ENCODE data around the gene MEIOSIN. TPM values are rescaled to one million over a fixed set of nuclear protein-coding genes. Genes with fewer than 3 reads are reported as not detected.

MEIOSIN gene
- total RNA-seq, 2 experiments from 2014 or later, result not detected

DNA sequence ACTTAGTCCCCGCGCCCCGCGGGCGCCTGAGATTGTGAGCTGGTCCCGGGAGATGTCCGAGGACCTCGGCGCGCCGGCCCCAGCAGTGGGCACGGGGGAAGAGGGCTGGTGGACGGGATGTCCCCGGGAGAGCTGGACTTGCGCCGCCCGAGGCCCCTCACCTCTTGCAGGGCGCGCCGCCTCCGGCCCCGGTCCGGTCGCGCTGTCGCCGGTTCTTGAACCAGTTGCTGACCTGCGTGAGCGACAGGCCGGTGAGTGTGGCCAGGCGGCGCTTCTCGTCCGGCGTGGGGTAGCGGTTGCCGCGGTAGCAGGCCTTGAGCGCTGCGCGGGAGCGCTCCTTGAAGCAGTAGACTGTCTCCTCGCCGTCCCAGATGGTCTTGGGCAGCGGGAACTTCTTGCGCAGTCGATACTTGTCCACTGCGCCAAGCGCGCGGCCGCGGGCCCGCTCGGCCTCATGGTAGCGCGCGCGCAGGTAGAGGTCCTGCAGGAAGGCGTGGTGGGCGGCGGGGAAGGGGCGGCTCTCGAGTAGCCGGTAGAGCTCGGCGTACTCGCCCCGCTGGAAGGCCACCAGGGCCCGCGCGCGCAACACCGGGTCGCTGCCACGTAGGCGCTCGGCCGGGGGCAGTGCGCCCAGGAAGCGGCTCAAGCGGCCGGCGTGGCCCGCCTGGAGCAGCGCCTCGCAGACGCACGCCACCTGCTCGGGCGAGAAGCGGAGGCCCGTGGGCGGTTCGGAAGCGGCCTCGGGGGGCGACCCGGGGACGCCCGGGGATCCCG lies 34.8 kb downstream of the MEIOSIN start:
- Mint-ChIP-seq H3K4me3 (peak overlapping the region; percentile 60), H3K4me1 (ENCODE audit: low read depth) (peaks cover 10% of the 10 kb centered on the region), H3K36me3 (peaks cover 3% of the 10 kb centered on the region), H3K27me3 (peaks cover 15% of the 10 kb centered on the region), H3K27ac (no peak overlapping the region), H3K9me3 (no peaks in the 10 kb centered on the region)
- ChIA-PET POLR2A (interaction anchor here (1.2 to 1.8 kb wide), 6 partner anchors 11 to 126 kb away, joined by 3 to 10 read pairs (median 4); partner anchors contain the start of genes DMWD and QPCTL), CTCF (interaction anchor here (0.8 to 6.5 kb wide), 9 partner anchors 11 to 241 kb away, joined by 3 to 121 read pairs (median 8); partner anchors contain the start of genes DMPK and FBXO46)
- peak; percentile 23 for DNase-seq
- intact Hi-C loops (cut with micrococcal nuclease), result loop anchor here (2.0 kb wide), 1 partner anchor 37 kb away; the partner anchor contains the start of gene FBXO46

DNA sequence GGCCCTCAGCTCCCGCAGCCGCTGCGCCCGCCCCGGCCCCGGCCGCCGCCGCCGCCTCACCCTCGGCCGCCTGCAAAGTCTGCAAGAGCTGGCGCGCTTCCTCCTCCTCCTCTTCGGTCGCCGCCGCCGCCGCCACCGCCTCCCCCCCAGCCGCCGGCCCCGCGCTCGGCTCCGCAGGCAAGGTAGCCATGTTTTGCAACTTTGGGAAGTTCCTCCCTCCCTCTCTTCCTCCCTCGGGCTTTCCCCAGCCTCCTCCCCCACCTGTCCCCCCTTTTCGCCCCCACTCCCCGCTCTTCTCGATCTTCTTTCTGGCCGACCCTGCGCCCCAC lies 35.4 kb downstream of the MEIOSIN start:
- Mint-ChIP-seq H3K4me3 (peak overlapping the region; percentile 78), H3K4me1 (ENCODE audit: low read depth) (peaks cover 10% of the 10 kb centered on the region), H3K27ac (peak overlapping the region; percentile 10), H3K27me3 (peaks cover 15% of the 10 kb centered on the region), H3K36me3 (peaks cover 3% of the 10 kb centered on the region), H3K9me3 (no peaks in the 10 kb centered on the region)
- intact Hi-C loops (cut with micrococcal nuclease), result loop anchor here (2.0 kb wide), 1 partner anchor 38 kb away; the partner anchor contains the start of gene FBXO46
- ChIA-PET CTCF (interaction anchor here (0.7 to 6.5 kb wide), 14 partner anchors 9 to 248 kb away, joined by 3 to 121 read pairs (median 8); partner anchors contain the start of genes DMPK, FBXO46, MYPOP and SYMPK), POLR2A (interaction anchor here (1.2 to 1.9 kb wide), 8 partner anchors 11 to 290 kb away, joined by 3 to 10 read pairs (median 4); partner anchors contain the start of genes DMWD and QPCTL)
- peak; percentile 59 for DNase-seq

DNA sequence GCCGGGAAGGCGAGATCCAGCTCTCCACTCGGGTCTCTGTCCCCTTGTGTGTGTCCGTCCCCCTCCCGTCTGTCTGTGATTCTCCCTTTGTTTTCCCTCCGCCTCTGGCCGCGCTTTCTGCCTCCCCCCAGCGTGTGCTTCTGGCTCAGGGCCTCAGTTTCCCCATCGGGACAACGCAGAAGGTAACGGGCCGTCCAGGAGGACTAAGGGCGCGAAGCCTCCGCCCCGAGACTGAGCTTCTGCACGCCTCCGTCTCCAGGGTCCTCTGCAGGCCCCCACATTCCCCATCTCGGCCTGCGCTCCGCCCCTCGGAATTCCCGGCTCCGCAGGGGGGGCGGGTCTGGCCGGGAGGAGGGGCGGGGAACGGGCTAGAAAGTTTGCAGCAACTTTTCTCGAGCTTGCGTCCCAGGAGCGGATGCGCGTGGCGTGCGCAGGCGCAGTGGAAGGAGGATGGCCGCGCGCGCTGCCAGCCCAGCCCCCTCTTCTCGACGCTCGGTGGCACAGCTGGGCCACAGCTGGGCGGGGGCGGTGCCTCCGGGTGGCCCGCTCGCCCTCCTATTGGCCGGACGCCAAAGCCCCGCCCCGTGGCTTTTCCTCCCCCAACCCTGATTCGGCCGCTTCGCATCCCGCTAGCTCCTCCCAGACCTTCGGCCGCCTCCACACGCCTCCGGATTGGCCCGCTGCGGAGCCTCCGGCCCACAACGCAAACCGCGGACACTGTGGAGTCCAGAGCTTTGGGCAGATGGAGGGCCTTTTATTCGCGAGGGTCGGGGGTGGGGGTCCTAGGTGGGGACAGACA lies 35.9 kb downstream of the MEIOSIN start, which contains the start of gene SIX5:
SIX5 (minus strand) TSS at position 269 of the 799 bp plus-strand sequence. CDS start 408 bp downstream, outside the sequence.
- Mint-ChIP-seq H3K9me3 (no peaks in the 10 kb centered on the region), H3K4me1 (ENCODE audit: low read depth) (peaks cover 10% of the 10 kb centered on the region), H3K36me3 (peaks cover 3% of the 10 kb centered on the region), H3K4me3 (peak within 1 kb of the TSS; percentile 78), H3K27me3 (peaks cover 15% of the 10 kb centered on the region), H3K27ac (peak within 1 kb of the TSS; percentile 18)
- peak; percentile 98 for DNase-seq
- POLR2A ChIA-PET, result interaction anchor here (0.7 to 1.9 kb wide), 11 partner anchors 10 to 290 kb away, joined by 3 to 10 read pairs (median 3); partner anchors contain the start of genes DMWD, IRF2BP1 and QPCTL
- intact Hi-C loops (cut with micrococcal nuclease), result loop anchor here (1.0 to 2.0 kb wide), 3 partner anchors 38 to 116 kb away; partner anchors contain the start of genes FBXO46 and SYMPK
- CTCF ChIA-PET, result interaction anchor here (0.6 to 6.5 kb wide), 36 partner anchors 9 to 290 kb away, joined by 3 to 121 read pairs (median 5); partner anchors contain the start of genes DMPK, DMWD, FBXO46 and IRF2BP1

DNA sequence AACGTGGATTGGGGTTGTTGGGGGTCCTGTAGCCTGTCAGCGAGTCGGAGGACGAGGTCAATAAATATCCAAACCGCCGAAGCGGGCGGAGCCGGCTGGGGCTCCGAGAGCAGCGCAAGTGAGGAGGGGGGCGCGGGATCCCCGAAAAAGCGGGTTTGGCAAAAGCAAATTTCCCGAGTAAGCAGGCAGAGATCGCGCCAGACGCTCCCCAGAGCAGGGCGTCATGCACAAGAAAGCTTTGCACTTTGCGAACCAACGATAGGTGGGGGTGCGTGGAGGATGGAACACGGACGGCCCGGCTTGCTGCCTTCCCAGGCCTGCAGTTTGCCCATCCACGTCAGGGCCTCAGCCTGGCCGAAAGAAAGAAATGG lies 36.6 kb downstream of the MEIOSIN start:
- H3K4me1 Mint-ChIP-seq (ENCODE audit: low read depth), result peaks cover 10% of the 10 kb centered on the region
- peak overlapping the region; percentile 18 for H3K27ac Mint-ChIP-seq
- H3K36me3 Mint-ChIP-seq, result peaks cover 3% of the 10 kb centered on the region

DNA sequence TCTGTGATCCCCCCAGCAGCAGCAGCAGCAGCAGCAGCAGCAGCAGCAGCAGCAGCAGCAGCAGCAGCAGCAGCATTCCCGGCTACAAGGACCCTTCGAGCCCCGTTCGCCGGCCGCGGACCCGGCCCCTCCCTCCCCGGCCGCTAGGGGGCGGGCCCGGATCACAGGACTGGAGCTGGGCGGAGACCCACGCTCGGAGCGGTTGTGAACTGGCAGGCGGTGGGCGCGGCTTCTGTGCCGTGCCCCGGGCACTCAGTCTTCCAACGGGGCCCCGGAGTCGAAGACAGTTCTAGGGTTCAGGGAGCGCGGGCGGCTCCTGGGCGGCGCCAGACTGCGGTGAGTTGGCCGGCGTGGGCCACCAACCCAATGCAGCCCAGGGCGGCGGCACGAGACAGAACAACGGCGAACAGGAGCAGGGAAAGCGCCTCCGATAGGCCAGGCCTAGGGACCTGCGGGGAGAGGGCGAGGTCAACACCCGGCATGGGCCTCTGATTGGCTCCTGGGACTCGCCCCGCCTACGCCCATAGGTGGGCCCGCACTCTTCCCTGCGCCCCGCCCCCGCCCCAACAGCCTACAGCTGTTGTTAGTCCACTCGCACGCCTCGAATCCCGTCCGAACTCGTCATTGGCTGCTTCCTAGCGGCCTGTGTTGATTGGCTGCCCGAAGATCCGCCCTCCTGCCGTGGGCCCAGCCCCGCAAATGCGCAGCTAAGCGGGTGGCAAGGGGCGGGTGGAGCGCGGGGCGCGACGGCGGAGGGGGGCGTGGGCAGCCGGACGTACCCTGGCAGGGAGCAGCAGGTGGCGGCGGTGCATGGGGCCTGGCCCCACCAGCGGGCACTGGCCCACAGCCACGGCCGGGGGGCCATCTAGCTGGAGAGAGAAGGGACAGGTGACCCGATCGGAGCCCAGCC lies 37.2 kb downstream of the MEIOSIN start:
- ChIA-PET CTCF (interaction anchor here (0.6 to 6.5 kb wide), 25 partner anchors 9 to 1047 kb away, joined by 3 to 121 read pairs (median 5); partner anchors contain the start of genes DMPK, DMWD, FBXO46 and MYPOP), POLR2A (interaction anchor here (0.6 to 1.9 kb wide), 5 partner anchors 25 to 292 kb away, joined by 3 to 10 read pairs (median 4); partner anchors contain the start of genes FBXO46 and QPCTL)
- peaks cover 9% of the 10 kb centered on the region for H3K27me3 Mint-ChIP-seq
- intact Hi-C loops (cut with micrococcal nuclease), result loop anchor here (1.0 kb wide), 3 partner anchors 9 to 29 kb away; no protein-coding TSS in a partner anchor
- H3K9me3 Mint-ChIP-seq, result no peaks in the 10 kb centered on the region
- H3K36me3 Mint-ChIP-seq, result peaks cover 3% of the 10 kb centered on the region
- H3K27ac Mint-ChIP-seq, result peak overlapping the region; percentile 28
- H3K4me1 Mint-ChIP-seq (ENCODE audit: low read depth), result peaks cover 10% of the 10 kb centered on the region
- H3K4me3 Mint-ChIP-seq, result peak overlapping the region; percentile 78
- peak; percentile 92 for DNase-seq

More for the DNA sequence above, 36.6 kb downstream of the MEIOSIN start:
- ChIA-PET CTCF (interaction anchor here (0.6 to 6.5 kb wide), 31 partner anchors 9 to 291 kb away, joined by 3 to 121 read pairs (median 5); partner anchors contain the start of genes DMPK, DMWD, FBXO46 and IRF2BP1), POLR2A (interaction anchor here (0.9 to 1.9 kb wide), 7 partner anchors 9 to 291 kb away, joined by 3 to 10 read pairs (median 4); partner anchors contain the start of genes FBXO46, IRF2BP1 and QPCTL)
- peaks cover 12% of the 10 kb centered on the region for H3K27me3 Mint-ChIP-seq
- DNase-seq, result no peak
- H3K4me3 Mint-ChIP-seq, result peak overlapping the region; percentile 78
- H3K9me3 Mint-ChIP-seq, result no peaks in the 10 kb centered on the region
- intact Hi-C loops (cut with micrococcal nuclease), result loop anchor here (1.0 to 2.0 kb wide), 6 partner anchors 9 to 115 kb away; partner anchors contain the start of genes FBXO46 and SYMPK

DNA sequence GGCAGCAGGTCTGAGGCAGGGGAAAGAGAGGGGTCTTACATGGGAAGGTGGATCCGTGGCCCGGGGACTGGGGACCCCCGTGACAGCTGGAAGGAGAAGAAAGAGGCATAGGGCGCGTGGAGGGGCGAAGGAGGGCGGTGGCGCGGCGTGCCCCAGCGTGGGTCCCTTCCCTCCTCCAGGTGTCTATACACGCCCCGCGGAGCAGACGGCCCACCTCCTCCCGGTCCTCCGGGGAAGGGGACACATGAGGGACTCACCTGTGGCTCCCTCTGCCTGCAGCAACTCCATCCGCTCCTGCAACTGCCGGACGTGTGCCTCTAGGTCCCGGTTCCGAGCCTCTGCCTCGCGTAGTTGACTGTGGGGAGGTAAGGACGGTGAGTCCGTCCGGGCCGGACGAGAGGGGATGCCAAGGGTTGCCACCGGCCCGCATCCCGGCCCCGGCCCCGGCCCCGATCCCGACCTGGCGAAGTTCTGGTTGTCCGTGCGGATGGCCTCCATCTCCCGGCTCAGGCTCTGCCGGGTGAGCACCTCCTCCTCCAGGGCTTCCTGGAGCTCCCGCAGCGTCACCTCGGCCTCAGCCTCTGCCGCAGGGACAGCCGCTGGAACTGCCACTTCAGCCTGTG lies 38.2 kb downstream of the MEIOSIN start:
- peaks cover 3% of the 10 kb centered on the region for H3K36me3 Mint-ChIP-seq
- no peak overlapping the region for H3K27ac Mint-ChIP-seq
- peak overlapping the region; percentile 31 for H3K4me3 Mint-ChIP-seq
- H3K27me3 Mint-ChIP-seq, result peaks cover 4% of the 10 kb centered on the region
- no peak for DNase-seq
- intact Hi-C loops (cut with micrococcal nuclease), result no loop called here
- H3K4me1 Mint-ChIP-seq (ENCODE audit: low read depth), result peaks cover 10% of the 10 kb centered on the region
- POLR2A ChIA-PET, result interaction anchor here (1.4 kb wide), 1 partner anchor 21 kb away, joined by 3 read pairs; the partner anchor contains the start of gene DMWD
- no peaks in the 10 kb centered on the region for H3K9me3 Mint-ChIP-seq
- CTCF ChIA-PET, result interaction anchor here (0.6 to 6.5 kb wide), 6 partner anchors 8 to 114 kb away, joined by 3 to 121 read pairs (median 29); no protein-coding TSS in a partner anchor

DNA sequence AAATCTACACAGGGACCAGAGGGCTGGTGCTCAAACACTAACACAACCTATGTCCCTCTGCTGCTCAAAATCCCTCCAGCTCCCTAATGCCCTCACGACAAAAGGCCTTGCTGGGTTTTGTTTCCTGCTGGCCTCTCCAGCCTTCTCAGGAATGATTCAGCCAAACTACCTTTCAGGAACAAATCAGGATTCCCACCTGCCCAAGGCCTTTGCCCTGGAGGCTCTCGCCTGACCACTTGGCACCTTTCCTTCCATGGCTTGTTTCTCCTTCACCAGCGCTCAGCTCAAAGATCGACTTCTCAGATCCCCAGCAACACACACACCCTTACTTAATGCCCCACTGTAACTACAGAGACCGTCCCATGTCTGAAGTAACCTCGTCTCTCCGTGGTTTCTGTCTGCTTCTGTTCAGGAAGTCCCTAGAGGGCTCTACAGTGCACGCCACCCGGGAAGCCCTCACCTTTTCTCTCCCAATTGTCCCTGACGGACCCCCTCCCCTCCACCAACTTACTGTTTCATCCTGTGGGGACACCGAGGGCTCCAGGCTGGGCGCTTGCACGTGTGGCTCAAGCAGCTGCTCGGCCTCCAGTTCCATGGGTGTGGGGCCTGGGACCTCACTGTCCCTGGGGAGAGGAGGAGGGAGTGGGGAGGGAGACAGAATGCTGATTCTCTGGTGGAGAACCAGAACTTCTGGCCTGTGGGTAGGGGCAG lies 39.0 kb downstream of the MEIOSIN start:
- Mint-ChIP-seq H3K9me3 (no peaks in the 10 kb centered on the region), H3K36me3 (peaks cover 9% of the 10 kb centered on the region), H3K27ac (no peak overlapping the region), H3K27me3 (peaks cover 2% of the 10 kb centered on the region), H3K4me3 (no peak overlapping the region), H3K4me1 (ENCODE audit: low read depth) (peaks cover 9% of the 10 kb centered on the region)
- intact Hi-C loops (cut with micrococcal nuclease), result no loop called here
- POLR2A ChIA-PET, result interaction anchor here (1.4 kb wide), 1 partner anchor 20 kb away, joined by 3 read pairs; the partner anchor contains the start of gene DMWD
- CTCF ChIA-PET, result interaction anchor here (3.0 to 6.5 kb wide), 2 partner anchors 27 to 28 kb away, joined by 22 to 121 read pairs; no protein-coding TSS in a partner anchor
- no peak for DNase-seq

DNA sequence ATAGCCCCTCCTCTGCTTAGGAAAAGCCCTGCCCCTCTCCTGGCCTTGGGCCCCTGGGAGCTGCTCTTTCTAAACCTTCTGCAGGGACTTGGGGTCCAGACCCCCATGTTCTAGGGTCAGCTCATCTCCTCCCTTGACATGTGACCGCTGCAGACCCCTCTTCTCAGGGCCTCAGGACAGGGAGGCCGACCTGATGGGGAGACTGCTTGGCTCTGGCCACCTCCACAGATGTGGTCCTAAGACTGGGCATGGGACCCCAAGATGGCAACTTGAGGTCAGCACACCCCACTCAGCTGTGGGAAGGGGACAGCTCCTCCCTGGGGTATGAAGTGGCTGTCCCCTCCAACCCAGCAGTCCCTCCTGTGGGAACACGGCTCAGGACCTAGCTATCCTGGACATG lies 39.7 kb downstream of the MEIOSIN start:
- intact Hi-C loops (cut with micrococcal nuclease), result no loop called here
- ChIA-PET POLR2A (interaction anchor here (1.4 kb wide), 1 partner anchor 20 kb away, joined by 3 read pairs; the partner anchor contains the start of gene DMWD), CTCF (interaction anchor here (0.9 to 3.0 kb wide), 3 partner anchors 14 to 27 kb away, joined by 3 to 22 read pairs (median 3); no protein-coding TSS in a partner anchor)
- peaks cover 13% of the 10 kb centered on the region for H3K36me3 Mint-ChIP-seq
- no peaks in the 10 kb centered on the region for H3K27me3 Mint-ChIP-seq
- H3K4me1 Mint-ChIP-seq (ENCODE audit: low read depth), result peaks cover 5% of the 10 kb centered on the region
- no peaks in the 10 kb centered on the region for H3K9me3 Mint-ChIP-seq
- H3K4me3 Mint-ChIP-seq, result no peak overlapping the region
- no peak overlapping the region for H3K27ac Mint-ChIP-seq
- no peak for DNase-seq

DNA sequence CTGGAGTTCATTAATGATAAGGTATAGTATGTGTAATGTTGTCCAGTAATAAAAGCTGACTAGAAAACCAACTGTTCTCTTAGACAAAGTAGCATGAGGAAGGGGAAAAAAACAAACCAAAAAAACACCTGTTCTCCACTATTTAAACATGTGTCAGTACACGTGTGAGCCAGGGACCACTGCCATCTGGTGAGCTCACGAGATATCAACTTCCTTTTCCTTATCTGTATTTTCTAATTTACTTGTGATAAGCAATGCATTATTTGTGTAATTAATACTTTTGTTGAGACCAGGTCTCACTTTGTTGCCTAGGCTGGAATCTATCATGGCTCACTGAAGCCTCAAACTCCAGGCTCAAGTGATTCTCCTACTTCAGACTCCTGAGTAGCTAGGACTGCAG lies 40.1 kb downstream of the MEIOSIN start:
- ChIA-PET CTCF (interaction anchor here (0.9 to 3.0 kb wide), 3 partner anchors 15 to 26 kb away, joined by 3 to 22 read pairs (median 3); no protein-coding TSS in a partner anchor), POLR2A (interaction anchor here (0.6 kb wide), 1 partner anchor 128 kb away, joined by 3 read pairs; no protein-coding TSS in a partner anchor)
- DNase-seq, result no peak
- no peak overlapping the region for H3K4me3 Mint-ChIP-seq
- H3K36me3 Mint-ChIP-seq, result peaks cover 14% of the 10 kb centered on the region
- H3K4me1 Mint-ChIP-seq (ENCODE audit: low read depth), result peaks cover 6% of the 10 kb centered on the region
- no peaks in the 10 kb centered on the region for H3K27me3 Mint-ChIP-seq
- no peaks in the 10 kb centered on the region for H3K9me3 Mint-ChIP-seq
- intact Hi-C loops (cut with micrococcal nuclease), result no loop called here
- H3K27ac Mint-ChIP-seq, result no peak overlapping the region

Measured in activated CD4-positive, alpha-beta memory T cell treated with anti-CD3 and anti-CD28 coated beads for 36 hours (primary cell).